ENCODE data around the gene TF.
"Not testable (repeated sequence)": the region's sequence is repeated elsewhere in the genome, so short reads cannot be mapped to it uniquely, and the experiment has no call there.

The TF gene

GRCh38 chr3:133765256-133765655 is 19.1 kb downstream of the TF start:
- H3K4me1 ChIP-seq (ENCODE audit: control insufficient read depth, insufficient read depth, low read length, poor library complexity, severe bottlenecking), result no peaks in the 10 kb centered on the region
- no peaks in the 10 kb centered on the region for H3K36me3 ChIP-seq (ENCODE audit: control insufficient read depth, insufficient read depth, low read length)
- H3K27ac ChIP-seq (ENCODE audit: low read depth, low read length, severe bottlenecking), result no peak overlapping the region
- H3K9me3 ChIP-seq (ENCODE audit: control insufficient read depth, low read length), result no peaks in the 10 kb centered on the region
- no peak overlapping the region for H3K4me3 ChIP-seq (ENCODE audit: extremely low read depth, insufficient read depth, low read length, poor library complexity, severe bottlenecking)

- no peak overlapping the region for H3K27ac ChIP-seq (ENCODE audit: low read depth, low read length, severe bottlenecking)
- WGBS, 2 experiments (ENCODE audit: insufficient coverage in 2 of 2), result 100% methylated on average over 1 of the region's 1 CpG
- H3K9me3 ChIP-seq (ENCODE audit: control insufficient read depth, low read length), result no peaks in the 10 kb centered on the region
- H3K36me3 ChIP-seq (ENCODE audit: control insufficient read depth, insufficient read depth, low read length), result no peaks in the 10 kb centered on the region
- H3K4me1 ChIP-seq (ENCODE audit: control insufficient read depth, insufficient read depth, low read length, poor library complexity, severe bottlenecking), result no peaks in the 10 kb centered on the region
- H3K4me3 ChIP-seq (ENCODE audit: extremely low read depth, insufficient read depth, low read length, poor library complexity, severe bottlenecking), result no peak overlapping the region
These were observed 21.4 kb downstream of the TF start for GRCh38 chr3:133767607-133768006.

GRCh38 chr3:133769536-133769935 is 23.3 kb downstream of the TF start:
- Histone ChIP-seq H3K9me3 (ENCODE audit: control insufficient read depth, low read length) (no peaks in the 10 kb centered on the region), H3K27ac (ENCODE audit: low read depth, low read length, severe bottlenecking) (no peak overlapping the region), H3K4me3 (ENCODE audit: extremely low read depth, insufficient read depth, low read length, poor library complexity, severe bottlenecking) (no peak overlapping the region), H3K4me1 (ENCODE audit: control insufficient read depth, insufficient read depth, low read length, poor library complexity, severe bottlenecking) (no peaks in the 10 kb centered on the region), H3K36me3 (ENCODE audit: control insufficient read depth, insufficient read depth, low read length) (no peaks in the 10 kb centered on the region)
- 72% methylated on average over 3 of the region's 3 CpGs; no CpG with 5 or more reads in 1 of the 2 experiments for WGBS, 2 experiments (ENCODE audit: insufficient coverage in 2 of 2)

- 75 to 82% methylated on average over 2 to 3 of the region's 3 CpGs for WGBS, 2 experiments (ENCODE audit: insufficient coverage in 2 of 2)
- Histone ChIP-seq H3K36me3 (ENCODE audit: control insufficient read depth, insufficient read depth, low read length) (no peaks in the 10 kb centered on the region), H3K4me3 (ENCODE audit: extremely low read depth, insufficient read depth, low read length, poor library complexity, severe bottlenecking) (no peak overlapping the region), H3K27ac (ENCODE audit: low read depth, low read length, severe bottlenecking) (no peak overlapping the region), H3K4me1 (ENCODE audit: control insufficient read depth, insufficient read depth, low read length, poor library complexity, severe bottlenecking) (no peaks in the 10 kb centered on the region), H3K9me3 (ENCODE audit: control insufficient read depth, low read length) (no peaks in the 10 kb centered on the region)
These were observed 27.5 kb downstream of the TF start for GRCh38 chr3:133773732-133774131.

GRCh38 chr3:133775309-133775708 is 29.1 kb downstream of the TF start:
- 88 to 94% methylated on average over 8 of the region's 9 CpGs for WGBS, 2 experiments (ENCODE audit: insufficient coverage in 2 of 2)
- Histone ChIP-seq H3K36me3 (ENCODE audit: control insufficient read depth, insufficient read depth, low read length) (no peaks in the 10 kb centered on the region), H3K27ac (ENCODE audit: low read depth, low read length, severe bottlenecking) (no peak overlapping the region), H3K9me3 (ENCODE audit: control insufficient read depth, low read length) (no peaks in the 10 kb centered on the region), H3K4me3 (ENCODE audit: extremely low read depth, insufficient read depth, low read length, poor library complexity, severe bottlenecking) (no peak overlapping the region), H3K4me1 (ENCODE audit: control insufficient read depth, insufficient read depth, low read length, poor library complexity, severe bottlenecking) (no peaks in the 10 kb centered on the region)

GRCh38 chr3:133775835-133776234 is 29.6 kb downstream of the TF start:
- Histone ChIP-seq H3K4me1 (ENCODE audit: control insufficient read depth, insufficient read depth, low read length, poor library complexity, severe bottlenecking) (no peaks in the 10 kb centered on the region), H3K36me3 (ENCODE audit: control insufficient read depth, insufficient read depth, low read length) (no peaks in the 10 kb centered on the region), H3K9me3 (ENCODE audit: control insufficient read depth, low read length) (no peaks in the 10 kb centered on the region), H3K27ac (ENCODE audit: low read depth, low read length, severe bottlenecking) (no peak overlapping the region), H3K4me3 (ENCODE audit: extremely low read depth, insufficient read depth, low read length, poor library complexity, severe bottlenecking) (no peak overlapping the region)
- WGBS, 2 experiments (ENCODE audit: insufficient coverage in 2 of 2), result 77 to 89% methylated on average over 3 to 4 of the region's 5 CpGs

GRCh38 chr3:133776794-133777438 is 30.7 kb downstream of the TF start:
- Histone ChIP-seq H3K4me3 (ENCODE audit: extremely low read depth, insufficient read depth, low read length, poor library complexity, severe bottlenecking) (no peak overlapping the region), H3K9me3 (ENCODE audit: control insufficient read depth, low read length) (no peaks in the 10 kb centered on the region), H3K27ac (ENCODE audit: low read depth, low read length, severe bottlenecking) (no peak overlapping the region), H3K4me1 (ENCODE audit: control insufficient read depth, insufficient read depth, low read length, poor library complexity, severe bottlenecking) (no peaks in the 10 kb centered on the region), H3K36me3 (ENCODE audit: control insufficient read depth, insufficient read depth, low read length) (no peaks in the 10 kb centered on the region)
- 83 to 84% methylated on average over 7 of the region's 7 CpGs for WGBS, 2 experiments (ENCODE audit: insufficient coverage in 2 of 2)

GRCh38 chr3:133777807-133778568 is 31.8 kb downstream of the TF start:
- H3K27ac ChIP-seq (ENCODE audit: low read depth, low read length, severe bottlenecking), result no peak overlapping the region
- WGBS, 2 experiments (ENCODE audit: insufficient coverage in 2 of 2), result 77 to 83% methylated on average over 5 to 6 of the region's 8 CpGs

GRCh38 chr3:133779626-133780203 is 33.5 kb downstream of the TF start:
- H3K4me1 ChIP-seq (ENCODE audit: control insufficient read depth, insufficient read depth, low read length, poor library complexity, severe bottlenecking), result no peaks in the 10 kb centered on the region
- WGBS, 2 experiments (ENCODE audit: insufficient coverage in 2 of 2), result 56 to 58% methylated on average over 3 of the region's 4 CpGs
- no peaks in the 10 kb centered on the region for H3K36me3 ChIP-seq (ENCODE audit: control insufficient read depth, insufficient read depth, low read length)
- H3K4me3 ChIP-seq (ENCODE audit: extremely low read depth, insufficient read depth, low read length, poor library complexity, severe bottlenecking), result no peak overlapping the region
- H3K27ac ChIP-seq (ENCODE audit: low read depth, low read length, severe bottlenecking), result no peak overlapping the region
- no peaks in the 10 kb centered on the region for H3K9me3 ChIP-seq (ENCODE audit: control insufficient read depth, low read length)

More at GRCh38 chr3:133777807-133778568, 31.8 kb downstream of the TF start:
- Histone ChIP-seq H3K9me3 (ENCODE audit: control insufficient read depth, low read length) (no peaks in the 10 kb centered on the region), H3K4me1 (ENCODE audit: control insufficient read depth, insufficient read depth, low read length, poor library complexity, severe bottlenecking) (no peaks in the 10 kb centered on the region), H3K36me3 (ENCODE audit: control insufficient read depth, insufficient read depth, low read length) (no peaks in the 10 kb centered on the region), H3K4me3 (ENCODE audit: extremely low read depth, insufficient read depth, low read length, poor library complexity, severe bottlenecking) (no peak overlapping the region)

GRCh38 chr3:133780756-133781155 is 34.6 kb downstream of the TF start:
- not testable (repeated sequence) for H3K9me3 ChIP-seq (ENCODE audit: control insufficient read depth, low read length); H3K27ac ChIP-seq (ENCODE audit: low read depth, low read length, severe bottlenecking); H3K4me1 ChIP-seq (ENCODE audit: control insufficient read depth, insufficient read depth, low read length, poor library complexity, severe bottlenecking); H3K4me3 ChIP-seq (ENCODE audit: extremely low read depth, insufficient read depth, low read length, poor library complexity, severe bottlenecking); H3K36me3 ChIP-seq (ENCODE audit: control insufficient read depth, insufficient read depth, low read length)
- WGBS, 2 experiments (ENCODE audit: insufficient coverage in 2 of 2), result 50 to 74% methylated on average over 3 of the region's 6 CpGs

- Histone ChIP-seq H3K9me3 (ENCODE audit: control insufficient read depth, low read length) (no peaks in the 10 kb centered on the region), H3K27ac (ENCODE audit: low read depth, low read length, severe bottlenecking) (no peak overlapping the region), H3K36me3 (ENCODE audit: control insufficient read depth, insufficient read depth, low read length) (no peaks in the 10 kb centered on the region), H3K4me1 (ENCODE audit: control insufficient read depth, insufficient read depth, low read length, poor library complexity, severe bottlenecking) (no peaks in the 10 kb centered on the region), H3K4me3 (ENCODE audit: extremely low read depth, insufficient read depth, low read length, poor library complexity, severe bottlenecking) (no peak overlapping the region)
These were observed 35.4 kb downstream of the TF start for GRCh38 chr3:133781570-133781969.
